Myocyte (in vitro differentiated cells): ENCODE results near the gene CCDC97. TPM values are rescaled to one million over a fixed set of nuclear protein-coding genes. Genes with fewer than 3 reads are reported as not detected.

Source experiments
- DNase-seq: peaks from one replicate; pipeline ENCODE4 v3.0.0-alpha.2; 2012; ENCODE audit warnings: low read depth
- total RNA-seq: library from RNA; depleted of rRNA; stranded (reverse); fragments of >200 nt; gene quantifications from 2 replicates; pipeline ENCODE4 v1.2.3, GENCODE V29; 2014

The CCDC97 gene
- total RNA-seq, 1 donor from 2014 or later = 16.0 TPM

DNA sequence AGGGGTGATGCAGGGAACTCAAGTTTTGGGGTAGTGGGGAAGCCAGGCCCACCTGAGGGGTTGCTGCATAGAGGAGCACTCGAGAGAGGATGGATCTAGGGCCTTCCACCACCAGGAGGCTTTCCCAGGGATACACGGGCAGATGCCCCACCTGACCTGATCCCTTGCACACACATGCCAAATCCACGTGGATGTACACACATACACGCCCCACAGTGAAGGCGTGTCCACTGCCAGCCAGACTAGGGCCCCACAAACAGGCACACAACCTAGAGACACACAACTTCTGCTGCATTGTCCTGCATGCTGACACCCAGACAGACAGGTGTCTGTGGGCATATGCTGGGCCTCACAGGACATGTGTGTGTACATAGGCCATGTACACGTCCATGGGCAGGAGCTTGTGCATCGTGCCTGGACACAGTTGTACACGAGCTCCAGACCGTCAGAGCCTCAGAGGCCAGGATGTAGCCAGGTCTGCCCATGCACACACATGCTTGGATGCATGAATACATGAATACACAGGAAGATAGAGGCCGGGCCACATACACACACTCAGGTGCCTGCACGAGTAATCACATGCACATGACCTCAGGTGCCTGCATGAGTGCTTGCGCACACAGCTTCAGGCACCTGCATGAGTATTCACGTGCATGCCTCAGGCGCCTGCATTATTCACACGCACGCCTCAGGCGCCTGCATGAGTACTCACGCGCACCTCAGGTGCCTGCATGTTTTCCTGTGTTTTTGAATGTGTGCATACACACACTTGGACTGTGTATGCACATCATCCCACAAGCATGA is 8.9 kb downstream of the CCDC97 start:
- DNase-seq = no peak

DNA sequence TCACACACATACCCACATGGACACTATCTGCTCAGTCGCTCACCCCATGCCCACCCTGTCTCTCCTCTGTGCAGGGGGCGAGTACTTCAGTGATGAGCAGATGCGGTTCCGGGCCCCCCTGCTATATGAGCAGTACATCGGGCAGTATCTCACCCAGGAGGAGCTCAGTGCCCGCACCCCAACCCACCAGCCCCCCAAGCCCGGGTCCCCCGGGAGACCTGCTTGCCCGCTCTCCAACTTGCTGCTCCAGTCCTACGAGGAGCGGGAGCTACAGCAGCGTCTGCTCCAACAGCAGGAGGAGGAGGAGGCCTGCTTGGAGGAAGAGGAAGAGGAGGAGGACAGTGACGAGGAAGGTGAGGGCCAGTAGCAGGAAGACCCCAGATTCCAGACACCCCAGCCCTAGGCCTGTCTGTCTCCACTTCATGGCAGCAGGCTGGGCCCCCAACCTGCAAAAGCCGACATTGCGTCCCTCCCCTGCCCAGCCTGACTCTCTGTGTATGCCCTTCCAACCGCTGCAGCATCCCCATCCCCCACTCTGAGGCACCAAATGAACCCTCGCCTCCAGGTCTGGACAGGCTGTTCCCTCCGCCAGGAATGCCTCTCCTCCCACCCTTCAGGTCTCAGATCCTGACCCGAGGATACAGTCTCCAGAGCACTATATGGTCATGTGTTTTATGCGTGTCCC is 9.7 kb downstream of the CCDC97 start:
- DNase-seq = no peak

DNA sequence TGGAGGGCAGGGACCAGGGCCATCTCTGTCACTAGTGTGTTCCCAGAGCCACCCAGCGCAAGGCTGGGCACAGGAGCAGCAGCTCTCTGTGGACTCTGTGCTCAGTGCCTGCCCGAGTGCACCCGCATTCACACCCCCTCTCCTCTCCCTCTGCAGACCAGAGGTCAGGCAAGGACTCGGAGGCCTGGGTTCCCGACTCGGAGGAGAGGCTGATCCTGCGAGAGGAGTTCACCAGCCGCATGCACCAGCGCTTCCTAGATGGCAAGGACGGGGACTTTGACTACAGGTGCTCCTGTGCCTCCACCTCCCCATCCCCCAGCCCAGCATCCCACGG is 10.2 kb downstream of the CCDC97 start:
- no peak for DNase-seq

DNA sequence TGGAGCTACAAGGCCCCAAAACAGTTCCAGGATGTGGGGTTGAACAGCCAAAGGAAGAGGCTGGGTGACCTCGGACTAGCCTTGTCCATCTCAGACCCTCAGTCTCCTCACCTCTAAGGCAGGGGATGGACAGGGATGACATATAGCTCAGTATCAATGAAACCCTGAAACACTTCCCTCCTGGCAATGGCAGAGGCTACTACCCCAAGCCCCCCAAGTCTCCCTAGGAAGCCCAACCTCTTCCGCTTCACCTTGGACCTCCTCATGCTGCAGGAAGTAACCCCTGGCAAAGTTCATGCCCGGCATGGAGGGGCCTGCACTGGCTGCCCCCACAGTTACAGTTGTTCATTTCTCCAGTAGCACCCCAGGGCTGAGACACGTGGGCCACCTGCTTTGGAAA is 10.6 kb downstream of the CCDC97 start:
- no peak for DNase-seq

DNA sequence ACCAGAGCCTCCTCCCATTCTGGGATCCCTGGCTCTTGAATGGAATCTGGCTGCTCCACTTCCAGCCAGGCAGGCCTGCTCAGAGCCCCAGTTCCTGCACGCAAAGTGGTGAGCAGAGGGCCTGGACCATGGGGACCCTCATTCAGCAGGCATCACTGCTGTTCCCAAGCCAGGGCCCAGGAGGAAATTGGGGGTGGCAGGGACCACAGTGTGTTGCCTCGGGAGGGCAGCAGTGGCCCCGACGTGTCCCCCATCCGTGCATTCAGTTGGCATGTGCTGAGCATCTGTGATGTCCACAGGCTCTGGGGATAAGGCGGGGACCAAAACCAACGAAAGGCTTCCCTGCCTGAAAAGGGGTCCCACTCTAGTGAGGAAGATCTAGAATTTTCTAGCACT is 11.2 kb downstream of the CCDC97 start:
- DNase-seq = no peak

DNA sequence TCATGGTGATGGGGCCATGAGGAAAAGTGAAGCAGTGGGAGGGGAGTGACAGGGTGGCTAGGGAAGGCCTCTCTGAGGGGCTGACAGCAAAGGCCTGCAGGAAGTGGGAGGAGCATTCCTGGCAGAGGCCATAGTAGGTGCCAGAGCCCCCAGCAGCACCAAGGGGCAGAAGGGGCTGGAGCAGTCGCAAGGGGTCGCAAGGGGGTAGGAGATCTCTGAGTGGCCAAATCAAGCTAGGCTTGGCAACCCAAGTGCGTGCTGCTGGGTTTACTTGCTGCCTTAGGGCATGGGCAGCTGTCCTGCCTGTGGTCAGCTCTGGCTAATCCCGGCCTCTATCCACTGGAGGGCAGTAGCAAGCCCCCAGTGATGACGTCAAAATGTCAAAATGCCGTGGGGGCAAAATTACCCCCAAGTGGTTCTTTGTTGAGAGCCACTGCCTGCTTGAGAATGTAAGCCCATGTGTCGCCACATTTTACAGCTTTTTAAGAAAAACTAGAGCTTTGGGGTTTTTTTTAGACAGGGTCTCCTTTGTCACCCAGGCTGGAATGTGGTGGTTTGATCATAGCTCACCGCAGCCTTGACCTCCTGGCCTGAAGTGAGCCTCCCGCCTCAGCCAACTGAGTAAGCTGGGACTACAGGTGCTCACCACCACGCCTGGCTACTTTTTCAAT is 11.8 kb downstream of the CCDC97 start:
- peak; percentile 95 for DNase-seq

DNA sequence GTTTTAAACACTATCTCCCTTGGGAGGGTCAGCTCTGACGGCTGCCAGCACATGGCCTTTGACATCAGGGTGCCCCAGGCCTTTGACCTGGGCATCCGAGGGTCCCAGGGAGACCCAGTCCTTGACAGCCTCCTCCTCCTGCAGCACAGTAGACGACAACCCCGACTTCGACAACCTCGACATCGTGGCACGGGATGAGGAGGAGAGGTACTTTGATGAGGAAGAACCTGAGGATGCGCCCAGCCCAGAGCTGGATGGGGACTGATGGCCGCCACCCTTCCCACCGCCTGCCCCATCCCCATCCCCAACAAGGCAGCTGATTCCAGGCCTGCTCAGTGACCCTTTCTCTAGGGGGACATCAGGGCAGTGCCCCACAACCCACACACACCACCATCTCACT is 12.5 kb downstream of the CCDC97 start:
- no peak for DNase-seq

DNA sequence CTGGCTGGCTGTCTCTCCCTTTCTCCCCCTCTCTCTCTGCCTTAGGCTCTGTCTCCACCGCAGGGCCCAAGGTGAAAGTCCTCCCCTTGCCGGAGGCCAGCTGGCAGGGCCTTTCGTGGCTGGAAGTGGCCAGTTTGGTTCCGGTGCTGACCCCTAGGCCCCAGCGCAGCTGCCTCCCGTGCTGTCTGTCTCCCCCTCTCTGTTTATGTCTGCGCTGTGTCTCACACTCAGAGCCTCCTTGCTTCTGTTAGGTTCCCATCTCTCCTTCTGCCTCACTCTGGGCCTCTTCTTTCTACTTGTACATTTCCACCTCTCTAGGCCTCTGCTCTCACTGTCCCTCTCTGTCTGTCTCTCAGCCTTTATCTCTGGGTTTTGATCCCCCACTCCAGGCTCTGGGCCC is 13.1 kb downstream of the CCDC97 start:
- peak; percentile 90 for DNase-seq

DNA sequence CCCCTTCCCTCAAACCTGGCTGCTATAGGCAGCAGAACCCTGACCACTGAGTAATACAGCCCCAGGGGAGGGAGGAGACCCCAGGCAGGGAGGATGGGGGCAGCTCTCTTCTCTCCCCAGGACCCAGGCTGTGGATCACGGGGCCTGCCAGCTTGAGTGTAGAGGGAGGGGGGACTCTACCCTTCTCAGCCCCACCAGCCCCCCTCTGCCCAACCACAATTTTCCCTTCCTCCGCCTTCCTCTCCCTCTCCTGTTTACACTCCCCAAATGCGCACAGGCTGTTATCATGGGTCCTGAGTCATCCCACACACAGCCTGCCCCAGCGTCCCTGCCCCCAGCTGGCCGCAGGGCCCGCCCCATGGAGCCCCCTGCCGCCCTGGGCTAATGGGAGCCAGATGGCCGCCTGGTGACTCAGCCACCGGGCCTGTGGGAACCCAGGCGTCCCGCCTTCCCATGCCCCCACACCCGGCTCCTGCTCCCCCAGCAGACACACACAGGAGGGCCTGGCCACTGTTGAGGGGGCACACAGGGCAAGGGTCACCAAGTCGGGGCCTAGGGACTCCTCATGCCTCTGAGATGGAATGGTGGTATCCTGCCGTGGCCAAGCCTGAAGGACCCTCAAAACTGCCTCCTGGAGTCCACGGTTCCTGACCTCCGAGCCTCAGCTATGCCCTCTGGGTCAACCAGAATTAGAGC is 13.6 kb downstream of the CCDC97 start:
- peak; percentile 98 for DNase-seq

DNA sequence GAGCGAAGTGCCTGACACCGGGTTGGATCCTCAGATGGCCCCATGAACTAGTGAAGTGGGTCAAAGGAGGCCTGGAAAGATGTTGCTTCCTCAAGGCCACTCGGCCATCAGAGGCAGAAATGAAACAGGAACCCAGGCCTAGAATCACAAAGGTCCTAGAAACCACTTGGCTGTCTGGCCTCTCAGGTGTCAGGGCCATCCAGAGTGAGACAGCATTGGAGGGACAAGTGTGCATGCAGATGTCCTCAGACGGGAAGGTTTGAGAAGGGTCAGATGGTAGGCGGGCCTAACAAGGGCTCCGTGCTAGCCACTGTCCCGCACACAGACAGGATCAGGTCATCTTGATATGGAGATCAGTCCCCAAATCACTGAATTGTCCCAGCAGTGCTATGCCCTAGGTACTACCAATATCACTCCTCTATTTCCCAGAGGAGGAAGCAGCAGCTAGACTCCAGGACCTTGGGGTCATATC is 14.3 kb downstream of the CCDC97 start:
- DNase-seq = peak; percentile 69

DNA sequence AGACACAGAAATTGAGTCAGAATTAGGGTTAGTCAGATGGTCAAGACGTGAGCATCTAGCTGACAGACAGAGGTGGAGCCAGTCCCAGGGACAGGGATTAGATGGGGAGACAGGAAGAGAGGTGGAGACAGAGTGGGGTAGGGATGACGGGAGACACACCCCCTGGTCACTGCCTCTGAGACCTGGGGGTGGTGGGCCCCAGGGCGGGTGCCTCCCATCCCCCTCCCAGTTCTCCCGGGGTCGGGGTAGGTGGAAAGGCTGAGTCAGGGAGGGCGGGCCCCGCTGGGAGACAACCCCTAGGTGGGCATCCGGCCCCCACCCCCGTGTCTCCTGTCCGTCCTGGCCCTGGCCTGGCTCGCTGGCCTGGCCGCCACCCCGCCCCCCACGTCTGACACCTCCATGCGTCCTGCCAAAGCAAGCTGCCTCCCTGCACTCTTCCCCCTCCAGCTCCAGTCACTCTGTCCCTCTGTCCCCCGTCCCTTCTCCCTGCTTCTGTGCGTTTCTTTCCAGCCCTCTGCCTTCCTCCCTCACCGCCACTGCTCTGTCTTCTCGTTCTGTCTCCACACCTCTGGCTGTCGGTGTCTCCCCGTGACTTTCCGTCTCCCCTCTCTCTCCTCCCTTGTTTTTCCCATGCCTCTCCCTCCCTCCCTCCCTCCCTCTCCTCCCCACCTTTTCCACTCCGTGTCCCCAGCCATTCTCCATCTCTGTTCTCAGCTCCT is 15.1 kb downstream of the CCDC97 start:
- peak; percentile 64 for DNase-seq

DNA sequence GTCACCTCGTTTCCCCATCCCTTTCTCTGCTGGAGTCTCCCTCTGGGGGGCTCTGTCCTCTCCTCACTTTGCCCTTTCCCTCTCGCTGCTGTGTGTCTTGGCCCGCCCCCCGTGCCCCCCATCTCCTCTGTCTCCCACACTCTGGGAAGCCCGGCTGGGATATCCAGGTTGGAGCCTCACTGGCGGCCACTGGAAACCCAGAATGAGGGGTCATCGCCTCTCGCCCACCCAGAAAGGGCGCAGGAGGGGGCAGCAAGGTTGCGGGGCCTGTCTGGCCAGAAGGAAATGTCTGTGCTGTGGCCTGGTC is 15.6 kb downstream of the CCDC97 start:
- DNase-seq = no peak

DNA sequence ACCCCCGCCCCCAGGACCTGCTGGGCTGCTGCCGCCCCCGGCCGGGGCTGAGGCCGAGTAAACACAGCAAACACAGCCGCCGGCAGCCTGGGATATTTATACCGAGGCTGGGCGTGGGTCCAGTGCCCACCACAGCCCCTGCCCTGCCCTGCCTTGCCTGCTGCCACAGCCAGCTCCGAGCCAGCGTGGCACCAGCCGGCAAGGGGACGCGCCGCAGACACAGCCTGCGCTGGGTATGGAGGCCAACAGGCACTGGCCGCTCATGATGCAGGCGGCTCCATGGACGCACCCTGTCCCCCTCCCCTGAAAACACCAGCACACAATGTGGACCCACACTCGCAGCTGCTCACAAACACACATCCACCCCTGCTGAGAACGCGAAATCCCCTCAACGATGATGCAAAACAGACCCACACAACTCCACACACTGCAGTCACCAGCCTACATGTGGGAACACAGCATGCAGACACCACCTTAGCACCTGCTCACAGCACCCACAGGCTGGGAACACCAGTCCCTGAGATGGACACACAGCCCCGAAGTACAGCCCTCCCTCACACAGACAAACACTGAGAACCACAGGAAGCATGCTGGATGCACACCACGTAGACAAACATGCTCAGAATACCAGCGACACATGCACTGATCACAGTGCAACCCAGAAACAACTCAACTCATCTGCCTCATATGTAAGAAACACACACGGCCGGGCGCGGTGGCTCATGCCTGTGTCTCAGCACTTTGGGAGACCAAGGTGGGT is 16.2 kb downstream of the CCDC97 start:
- DNase-seq = peak; percentile 88

DNA sequence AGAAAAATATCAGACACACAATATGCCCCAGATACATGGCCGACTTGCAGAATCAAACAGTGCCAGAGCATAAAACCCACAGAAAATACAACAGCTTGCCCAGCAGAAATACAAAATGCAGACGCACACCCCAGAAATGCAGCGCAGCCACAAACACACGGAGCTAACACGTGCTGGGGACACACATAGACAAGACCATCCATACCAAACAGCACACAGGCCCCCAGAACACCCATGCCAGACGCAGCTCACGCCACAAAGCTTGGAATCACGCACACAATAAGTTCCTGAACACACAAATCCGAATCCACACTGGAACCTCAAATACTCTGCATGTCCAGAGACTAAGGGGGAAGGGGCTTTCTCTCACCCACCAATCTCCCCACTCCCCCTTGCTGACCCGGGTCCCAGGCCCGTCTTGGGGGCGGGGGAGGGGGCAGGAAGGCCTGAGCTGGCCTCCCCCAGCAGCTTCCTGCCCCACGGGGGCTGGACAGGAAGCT is 17.2 kb downstream of the CCDC97 start:
- DNase-seq = no peak

DNA sequence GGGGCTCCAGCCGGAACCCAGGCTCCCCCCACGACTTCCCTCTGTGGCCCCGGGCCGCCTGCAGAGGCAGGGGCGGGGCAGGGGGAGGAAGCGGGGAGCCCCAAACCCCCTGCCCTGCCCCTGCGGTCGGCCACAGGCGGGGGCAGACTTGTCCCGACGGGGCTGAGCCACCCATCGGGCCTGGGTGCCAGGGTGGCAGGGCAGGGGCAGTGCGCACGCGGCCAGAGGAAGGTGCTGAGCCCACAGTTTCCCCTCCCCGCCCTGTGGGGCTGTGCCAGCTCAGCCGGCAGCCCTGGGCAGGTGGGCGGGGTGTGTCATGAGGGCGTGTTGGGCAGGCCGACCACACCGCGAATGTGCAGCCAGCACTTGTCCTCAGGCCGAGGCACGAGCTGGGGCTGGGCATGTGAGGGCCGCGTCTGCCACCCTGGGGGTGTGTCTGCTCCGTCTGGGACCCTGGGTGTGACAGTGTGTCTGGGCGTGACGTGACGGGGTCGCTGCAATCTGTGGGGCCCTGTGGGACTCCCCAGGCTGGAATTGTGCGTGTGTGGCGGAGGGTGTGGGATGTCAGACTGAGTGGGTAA is 17.7 kb downstream of the CCDC97 start:
- DNase-seq = peak; percentile 64

DNA sequence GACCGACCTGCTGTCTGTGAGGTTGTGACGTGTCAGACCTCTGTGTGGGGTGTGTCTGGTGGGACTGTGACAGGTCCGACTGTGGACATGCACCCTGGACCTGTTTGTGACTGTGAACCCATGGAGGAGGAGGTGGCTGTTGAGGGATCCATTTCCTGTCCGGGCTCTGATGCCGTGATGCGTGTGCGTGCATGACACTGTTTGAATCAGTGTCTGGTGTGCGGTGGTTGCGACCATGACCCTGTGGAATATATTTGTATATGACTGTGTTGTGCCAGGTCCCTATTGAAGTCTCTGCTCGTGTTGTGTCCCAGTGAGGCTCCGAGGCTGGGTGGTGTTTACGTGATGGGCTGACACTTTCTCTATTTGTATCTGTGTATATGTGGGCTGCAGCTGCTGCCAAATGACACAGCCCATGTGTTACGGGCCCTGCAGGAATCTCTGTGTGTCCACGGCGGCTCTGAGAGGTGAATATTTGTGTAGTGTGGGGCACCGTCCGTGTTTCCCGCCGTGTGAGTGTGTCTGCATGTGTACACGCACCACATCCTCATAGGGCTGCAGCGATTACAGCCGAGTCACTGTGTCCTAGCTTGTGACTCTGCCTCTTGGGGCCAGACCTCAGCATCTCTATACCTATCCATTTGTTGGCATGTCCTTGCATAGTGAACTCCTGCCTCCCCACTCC is 18.3 kb downstream of the CCDC97 start:
- peak; percentile 51 for DNase-seq

DNA sequence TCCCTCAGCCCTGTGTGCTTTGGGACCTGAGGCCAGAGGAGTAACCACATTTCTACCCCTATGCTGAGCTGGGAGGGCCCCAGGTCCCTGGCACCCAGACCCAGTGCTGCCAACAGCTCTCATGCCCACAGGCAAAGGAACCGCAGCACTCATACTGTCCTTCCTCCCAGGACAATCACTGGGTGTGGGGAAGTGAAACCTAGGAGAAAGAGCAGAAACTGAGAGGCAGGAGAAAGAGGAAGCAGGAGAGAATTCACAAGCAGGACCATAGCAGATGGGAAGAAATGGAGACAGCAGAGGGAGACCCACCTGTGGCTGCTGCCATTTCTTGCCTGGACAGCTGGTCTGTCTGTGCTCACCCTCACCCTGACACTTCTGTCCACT is 18.9 kb downstream of the CCDC97 start:
- no peak for DNase-seq

DNA sequence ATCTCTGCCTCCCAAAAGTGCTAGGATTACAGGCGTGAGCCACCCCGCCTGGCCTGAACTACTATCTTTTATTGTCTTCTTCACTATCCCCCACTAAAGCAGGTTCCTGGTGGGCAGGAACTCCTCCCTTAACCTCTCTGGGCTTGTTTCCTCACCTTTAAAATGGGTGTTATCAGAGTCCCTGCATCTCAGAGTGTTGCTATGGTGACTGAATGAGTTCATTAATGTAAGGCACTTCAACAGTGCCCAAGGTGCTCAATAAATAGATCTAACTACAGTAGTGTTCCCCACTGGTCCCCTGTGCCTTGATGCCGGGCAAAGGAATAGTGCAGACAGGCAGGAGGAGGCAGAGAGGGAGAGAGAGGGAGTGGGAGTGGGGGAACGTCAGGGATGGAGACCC is 20.5 kb downstream of the CCDC97 start:
- no peak for DNase-seq

DNA sequence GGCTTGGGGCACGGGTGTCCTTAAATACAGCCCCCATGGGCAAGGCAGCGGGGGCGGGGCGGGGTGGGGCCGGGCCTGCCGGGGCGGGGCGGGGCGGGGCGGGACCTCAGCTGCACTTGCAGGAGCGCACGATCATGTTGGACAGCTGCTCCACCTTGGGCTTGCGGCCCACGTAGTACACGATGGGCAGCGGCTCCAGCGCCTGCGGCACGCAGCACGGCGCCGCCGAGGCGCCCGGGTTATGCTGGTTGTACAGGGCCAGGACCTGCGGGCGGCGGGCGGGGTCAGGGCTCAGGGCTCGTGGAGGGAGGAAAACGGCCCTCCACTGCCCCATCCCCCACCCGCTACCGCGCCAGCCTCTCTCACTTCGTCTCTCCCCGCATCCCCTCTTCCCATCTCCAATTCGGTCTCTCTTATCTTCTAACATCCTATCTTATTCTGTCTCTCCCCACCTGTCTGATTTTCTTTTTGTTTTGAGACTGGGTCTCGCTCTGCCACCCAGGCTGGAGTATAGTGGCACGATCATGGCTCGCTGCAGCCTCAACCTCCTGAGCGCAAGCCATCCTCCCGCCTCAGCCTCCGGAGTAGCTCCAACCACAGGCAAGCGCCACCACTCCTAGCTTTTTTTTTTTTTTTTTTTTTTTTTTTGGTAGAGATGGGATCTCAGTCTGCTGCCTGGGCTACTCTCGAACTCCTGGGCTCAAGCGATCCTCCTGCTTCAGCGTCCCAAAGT is 21.1 kb downstream of the CCDC97 start:
- no peak for DNase-seq
